Central memory CD8-positive, alpha-beta T cell (primary cell): ENCODE data around the gene FAM120C.

Source experiments
- ATAC-seq: fragments of 150-1000 bp; cut with Tn5 transposase; replicated peaks from 2 replicates; pipeline ENCODE4 v1.10.0; 2022; ENCODE audit warnings: mild to moderate bottlenecking, moderate FRiP score, moderate number of reproducible peaks; ENCODE audit not compliant: poor library complexity, severe bottlenecking; ENCODE audit errors: extremely low read depth
- DNase-seq, 2 donors: peaks; one replicate each; pipeline ENCODE4 v3.0.0; 2021; ENCODE audit warnings: low spot score in 2 of 2
- H3K27ac Mint-ChIP-seq: one replicate; pipeline ENCODE4 v1.8.0; 2022; ENCODE audit warnings: low read depth, mild to moderate bottlenecking, moderate library complexity, mixed read lengths
- H3K27me3 Mint-ChIP-seq: one replicate; pipeline ENCODE4 v1.8.0; 2022; ENCODE audit warnings: mixed read lengths
- H3K36me3 Mint-ChIP-seq: one replicate; pipeline ENCODE4 v1.8.0; 2022; ENCODE audit warnings: mild to moderate bottlenecking, moderate library complexity, mixed read lengths; ENCODE audit not compliant: insufficient read depth
- H3K4me1 Mint-ChIP-seq: one replicate; pipeline ENCODE4 v1.8.0; 2022; ENCODE audit warnings: mixed read lengths
- H3K4me3 Mint-ChIP-seq: one replicate; pipeline ENCODE4 v1.8.0; 2022; ENCODE audit warnings: mild to moderate bottlenecking, moderate library complexity, mixed read lengths
- H3K9me3 Mint-ChIP-seq: one replicate; pipeline ENCODE4 v1.8.0; 2022; ENCODE audit warnings: mixed read lengths

The FAM120C gene

GRCh38 chrX:54090880-54091279 is 92.2 kb downstream of the FAM120C start:
- Mint-ChIP-seq H3K27me3 (no peaks in the 10 kb centered on the region), H3K36me3 (peaks cover 7% of the 10 kb centered on the region), H3K27ac (no peak overlapping the region), H3K4me3 (no peak overlapping the region), H3K4me1 (peaks cover 6% of the 10 kb centered on the region), H3K9me3 (no peaks in the 10 kb centered on the region)
- DNase-seq (no peak), ATAC-seq (no peak)

DNA sequence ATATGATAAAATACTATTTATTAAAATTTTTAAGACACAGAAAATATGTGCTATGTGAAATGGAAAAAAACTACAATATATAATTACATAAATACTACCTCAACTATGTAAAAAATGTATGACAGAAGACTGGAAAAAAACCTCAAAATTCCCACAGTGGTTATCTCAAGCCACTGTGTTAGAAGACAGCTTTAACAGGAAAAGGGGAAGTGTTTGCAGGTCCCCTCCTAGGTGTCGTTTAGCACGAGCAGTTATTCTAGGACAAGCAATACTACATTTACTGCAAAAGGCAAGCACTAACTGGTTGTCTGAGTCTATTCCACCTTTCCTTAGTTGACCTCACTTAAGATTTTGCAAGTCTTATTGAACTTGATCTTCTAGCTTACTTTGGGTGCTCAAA is 93.9 kb downstream of the FAM120C start:
- H3K9me3 Mint-ChIP-seq = no peaks in the 10 kb centered on the region
- H3K36me3 Mint-ChIP-seq = peaks cover 9% of the 10 kb centered on the region
- ATAC-seq (no peak), DNase-seq (no peak)
- H3K27ac Mint-ChIP-seq = no peak overlapping the region
- peaks cover 6% of the 10 kb centered on the region for H3K4me1 Mint-ChIP-seq
- no peaks in the 10 kb centered on the region for H3K27me3 Mint-ChIP-seq
- no peak overlapping the region for H3K4me3 Mint-ChIP-seq

GRCh38 chrX:54087661-54088060 is 95.4 kb downstream of the FAM120C start:
- H3K4me3 Mint-ChIP-seq = no peak overlapping the region
- H3K9me3 Mint-ChIP-seq = no peaks in the 10 kb centered on the region
- H3K36me3 Mint-ChIP-seq = peaks cover 9% of the 10 kb centered on the region
- no peak overlapping the region for H3K27ac Mint-ChIP-seq
- H3K4me1 Mint-ChIP-seq = peaks cover 6% of the 10 kb centered on the region
- ATAC-seq (no peak), DNase-seq (no peak)
- H3K27me3 Mint-ChIP-seq = no peaks in the 10 kb centered on the region

- DNase-seq (no peak), ATAC-seq (no peak)
- Mint-ChIP-seq H3K36me3 (peaks cover 11% of the 10 kb centered on the region), H3K4me3 (no peak overlapping the region), H3K4me1 (no peaks in the 10 kb centered on the region), H3K9me3 (no peaks in the 10 kb centered on the region), H3K27me3 (no peaks in the 10 kb centered on the region), H3K27ac (no peak overlapping the region)
Observed at GRCh38 chrX:54085666-54086065, 97.4 kb downstream of the FAM120C start.

GRCh38 chrX:54076903-54077302 is 106.2 kb downstream of the FAM120C start:
- ATAC-seq (no peak), DNase-seq (no peak)
- H3K4me3 Mint-ChIP-seq = no peak overlapping the region
- no peak overlapping the region for H3K27ac Mint-ChIP-seq
- peaks cover 4% of the 10 kb centered on the region for H3K36me3 Mint-ChIP-seq
- H3K27me3 Mint-ChIP-seq = no peaks in the 10 kb centered on the region
- H3K4me1 Mint-ChIP-seq = no peaks in the 10 kb centered on the region
- no peaks in the 10 kb centered on the region for H3K9me3 Mint-ChIP-seq

- peaks cover 4% of the 10 kb centered on the region for H3K36me3 Mint-ChIP-seq
- no peak for ATAC-seq
- H3K9me3 Mint-ChIP-seq = no peaks in the 10 kb centered on the region
- no peaks in the 10 kb centered on the region for H3K27me3 Mint-ChIP-seq
- no peaks in the 10 kb centered on the region for H3K4me1 Mint-ChIP-seq
- H3K27ac Mint-ChIP-seq = no peak overlapping the region
- no peak overlapping the region for H3K4me3 Mint-ChIP-seq
- DNase-seq = no peak
Observed at GRCh38 chrX:54074826-54075225, 108.2 kb downstream of the FAM120C start.

DNA sequence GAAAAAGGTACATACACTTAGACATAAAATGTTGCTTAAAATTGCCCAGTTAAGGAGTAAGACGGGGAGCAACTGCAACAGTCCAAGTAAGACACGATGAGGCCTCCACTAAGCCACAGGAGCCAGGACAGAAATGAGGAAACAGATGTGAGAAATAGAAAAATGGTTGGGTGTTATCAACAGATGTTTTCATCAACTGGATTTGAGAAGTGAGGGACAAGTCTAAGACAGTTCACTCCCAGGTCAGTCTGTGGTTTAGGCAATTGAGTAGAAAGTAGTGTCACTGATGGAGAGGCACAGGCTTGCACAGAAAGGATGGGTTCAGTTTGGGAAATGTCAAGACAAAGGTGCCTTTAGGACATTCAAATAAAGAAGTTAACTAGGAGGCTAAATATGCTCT is 115.3 kb downstream of the FAM120C start:
- no peak overlapping the region for H3K27ac Mint-ChIP-seq
- DNase-seq (no peak), ATAC-seq (no peak)
- H3K36me3 Mint-ChIP-seq = peaks cover 3% of the 10 kb centered on the region
- H3K4me3 Mint-ChIP-seq = no peak overlapping the region
- H3K9me3 Mint-ChIP-seq = no peaks in the 10 kb centered on the region
- no peaks in the 10 kb centered on the region for H3K27me3 Mint-ChIP-seq
- H3K4me1 Mint-ChIP-seq = no peaks in the 10 kb centered on the region

DNA sequence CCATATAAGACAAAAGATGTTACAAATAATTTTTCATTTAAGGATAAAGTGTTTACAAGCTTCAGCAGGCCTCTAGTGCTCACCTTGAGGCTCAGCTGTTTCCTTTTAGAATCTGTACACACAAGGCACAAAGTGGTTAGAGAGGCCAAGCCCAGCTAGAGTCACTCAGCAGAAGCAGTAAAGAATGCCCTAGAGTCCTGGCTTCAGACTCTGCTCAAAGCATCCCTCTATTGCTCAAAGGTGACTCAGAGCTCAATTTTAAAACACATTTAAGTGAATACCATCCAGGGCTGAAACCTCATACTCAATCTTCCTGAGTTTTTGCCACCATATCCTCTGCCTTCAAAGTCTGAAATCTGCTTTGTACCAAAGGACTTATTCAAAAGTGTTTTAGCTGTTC is 116.2 kb downstream of the FAM120C start:
- H3K27ac Mint-ChIP-seq = no peak overlapping the region
- peaks cover 3% of the 10 kb centered on the region for H3K36me3 Mint-ChIP-seq
- H3K4me3 Mint-ChIP-seq = no peak overlapping the region
- no peaks in the 10 kb centered on the region for H3K27me3 Mint-ChIP-seq
- no peaks in the 10 kb centered on the region for H3K9me3 Mint-ChIP-seq
- DNase-seq (no peak), ATAC-seq (no peak)
- H3K4me1 Mint-ChIP-seq = no peaks in the 10 kb centered on the region

DNA sequence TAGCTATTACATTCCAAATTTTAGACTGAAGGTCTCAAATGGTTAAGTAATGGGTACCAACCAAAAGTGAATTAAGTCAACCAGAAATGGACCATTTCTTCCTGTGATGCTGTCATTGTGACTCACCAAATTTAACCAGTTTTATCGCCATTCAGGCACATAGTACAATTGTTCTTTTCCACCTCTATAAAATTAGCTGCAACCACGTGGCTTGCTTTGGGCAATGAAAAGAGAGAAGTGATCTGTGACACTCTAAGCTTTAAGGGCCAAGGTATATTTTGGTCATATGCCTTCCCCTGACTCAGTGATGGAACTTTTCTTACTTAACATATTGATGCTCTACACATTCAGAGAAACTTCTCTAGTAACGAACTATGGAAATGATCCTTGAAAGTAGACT is 118.5 kb downstream of the FAM120C start:
- Mint-ChIP-seq H3K4me3 (no peak overlapping the region), H3K36me3 (peaks cover 3% of the 10 kb centered on the region), H3K9me3 (no peaks in the 10 kb centered on the region), H3K27me3 (no peaks in the 10 kb centered on the region), H3K27ac (no peak overlapping the region), H3K4me1 (no peaks in the 10 kb centered on the region)
- DNase-seq (no peak), ATAC-seq (no peak)

DNA sequence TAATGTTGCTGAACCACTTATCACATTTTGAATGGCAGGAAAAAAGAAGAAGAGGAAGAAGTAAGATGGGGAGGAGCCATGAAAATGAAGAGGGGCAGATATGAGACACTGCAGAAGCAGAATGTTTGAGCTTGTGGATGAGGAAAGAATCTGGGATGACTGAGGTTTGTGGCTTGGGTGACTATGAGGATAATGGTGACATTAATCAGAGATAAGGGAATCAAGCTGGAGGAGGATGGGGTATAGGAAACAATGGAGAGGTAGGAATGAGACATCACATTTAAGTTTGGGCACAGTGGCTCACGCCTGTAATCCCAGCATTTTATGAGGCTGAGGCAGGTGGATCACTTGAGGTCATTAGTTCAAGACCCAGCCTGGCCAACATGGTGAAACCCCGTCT is 119.7 kb downstream of the FAM120C start:
- Mint-ChIP-seq H3K27me3 (no peaks in the 10 kb centered on the region), H3K36me3 (peaks cover 3% of the 10 kb centered on the region), H3K4me3 (no peak overlapping the region), H3K9me3 (no peaks in the 10 kb centered on the region), H3K4me1 (no peaks in the 10 kb centered on the region), H3K27ac (no peak overlapping the region)
- DNase-seq (no peak), ATAC-seq (no peak)

DNA sequence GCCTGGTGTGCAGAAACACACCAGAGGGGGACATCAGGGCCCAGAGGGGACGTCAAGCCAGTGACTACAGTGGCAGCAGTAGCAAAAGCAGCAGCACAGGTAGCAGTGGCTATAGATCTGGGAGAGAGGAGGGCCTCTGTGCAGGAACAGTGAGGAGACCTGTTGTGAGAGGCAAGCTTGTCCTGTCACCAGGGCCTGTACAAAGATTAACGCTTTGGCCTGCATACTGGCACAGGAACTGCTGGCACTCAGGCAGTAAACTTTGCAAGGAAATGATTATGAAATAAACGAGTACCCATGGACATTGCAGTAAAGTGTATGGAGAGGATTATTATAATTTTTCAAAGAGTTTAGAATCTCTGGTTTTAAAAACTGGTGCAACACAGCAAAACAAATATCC is 133.3 kb downstream of the FAM120C start:
- H3K36me3 Mint-ChIP-seq = peaks cover 2% of the 10 kb centered on the region
- ATAC-seq (no peak), DNase-seq (no peak)
- H3K27me3 Mint-ChIP-seq = no peaks in the 10 kb centered on the region
- no peaks in the 10 kb centered on the region for H3K4me1 Mint-ChIP-seq
- H3K9me3 Mint-ChIP-seq = no peaks in the 10 kb centered on the region
- H3K4me3 Mint-ChIP-seq = no peak overlapping the region
- no peak overlapping the region for H3K27ac Mint-ChIP-seq

GRCh38 chrX:54048412-54048811 is 134.6 kb downstream of the FAM120C start:
- Mint-ChIP-seq H3K36me3 (peaks cover 12% of the 10 kb centered on the region), H3K9me3 (no peaks in the 10 kb centered on the region), H3K4me3 (no peak overlapping the region), H3K27me3 (no peaks in the 10 kb centered on the region), H3K4me1 (peaks cover 3% of the 10 kb centered on the region), H3K27ac (no peak overlapping the region)
- ATAC-seq (no peak), DNase-seq (no peak)

DNA sequence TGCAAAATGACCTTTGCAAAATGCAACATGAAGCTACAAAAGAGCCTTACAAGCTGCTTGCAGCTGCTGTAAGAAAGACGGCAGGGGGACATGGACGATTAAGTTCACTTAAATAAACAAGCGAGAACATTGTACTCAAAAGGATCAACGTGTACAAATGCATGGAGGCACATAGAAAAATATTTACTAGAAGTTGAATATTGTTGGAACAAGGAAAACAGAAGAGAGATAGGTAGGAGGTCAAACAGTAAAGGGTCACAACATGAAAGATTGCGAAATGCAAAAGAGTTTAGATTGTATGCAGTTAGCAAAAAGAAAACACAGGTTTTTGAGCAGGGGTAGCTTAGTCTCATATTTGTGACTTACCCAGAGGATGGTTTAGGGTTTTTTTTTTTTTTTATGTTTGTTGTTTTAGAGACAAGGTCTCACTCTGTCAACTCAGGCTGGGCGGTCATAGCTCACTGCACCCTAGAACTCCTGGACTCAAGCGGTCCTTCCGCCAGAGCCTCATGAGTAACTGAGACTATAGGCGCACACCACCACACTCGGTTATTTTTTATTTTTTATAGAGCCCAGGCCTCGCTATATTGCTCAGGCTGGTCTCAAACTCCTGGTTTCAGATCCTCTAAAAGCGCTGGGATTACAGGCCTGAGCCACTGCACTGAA is 137.4 kb downstream of the FAM120C start:
- peak overlapping the region; percentile 91 for H3K4me3 Mint-ChIP-seq
- H3K27ac Mint-ChIP-seq = peak overlapping the region; percentile 94
- peaks cover 25% of the 10 kb centered on the region for H3K36me3 Mint-ChIP-seq
- no peaks in the 10 kb centered on the region for H3K27me3 Mint-ChIP-seq
- H3K9me3 Mint-ChIP-seq = no peaks in the 10 kb centered on the region
- peaks cover 17% of the 10 kb centered on the region for H3K4me1 Mint-ChIP-seq
- DNase-seq (no peak), ATAC-seq (no peak)
